AG04449 (cell line): ENCODE measurements around the gene SOX5.
"Not testable (repeated sequence)": the region's sequence is repeated elsewhere in the genome, so short reads cannot be mapped to it uniquely, and the experiment has no call there.

Source experiments
- CTCF ChIA-PET: fragments of 350-600 bp; formaldehyde crosslinking; extraction: SDS; loops from one replicate; lab custom pipeline; 2021; ENCODE audit warnings: antibody characterized with exemption; lab: Yijun Ruan, JAX
- POLR2A ChIA-PET: fragments of 400-600, 350-600 bp; formaldehyde crosslinking; extraction: SDS; loops from one replicate; lab custom pipeline; 2020; ENCODE audit warnings: antibody characterized with exemption, inconsistent platforms; lab: Yijun Ruan, JAX
- DNase-seq: peaks from one replicate; pipeline ENCODE4 v3.0.0-alpha.2; 2010; ENCODE audit warnings: low read depth, low spot score
- H3K4me3 ChIP-seq: 2 replicates; pipeline ENCODE4 v1.5.1; 2011; ENCODE audit warnings: low read depth, mild to moderate bottlenecking, control low read depth, low read length
- TF ChIP-seq, protein P1 (sequence below): IDR thresholded peaks from one replicate; pipeline ENCODE4 v1.5.1; 2011; ENCODE audit warnings: mild to moderate bottlenecking, moderate library complexity, low read length, control low read depth, inconsistent platforms; ENCODE audit not compliant: insufficient read depth; ENCODE audit errors: missing control alignments

Gene SOX5

GRCh38 chr12:23827353-23827752, 122.1 kb downstream of the SOX5 start:
- H3K4me3 ChIP-seq, result no peak overlapping the region
- TF ChIP-seq, protein P1, sequence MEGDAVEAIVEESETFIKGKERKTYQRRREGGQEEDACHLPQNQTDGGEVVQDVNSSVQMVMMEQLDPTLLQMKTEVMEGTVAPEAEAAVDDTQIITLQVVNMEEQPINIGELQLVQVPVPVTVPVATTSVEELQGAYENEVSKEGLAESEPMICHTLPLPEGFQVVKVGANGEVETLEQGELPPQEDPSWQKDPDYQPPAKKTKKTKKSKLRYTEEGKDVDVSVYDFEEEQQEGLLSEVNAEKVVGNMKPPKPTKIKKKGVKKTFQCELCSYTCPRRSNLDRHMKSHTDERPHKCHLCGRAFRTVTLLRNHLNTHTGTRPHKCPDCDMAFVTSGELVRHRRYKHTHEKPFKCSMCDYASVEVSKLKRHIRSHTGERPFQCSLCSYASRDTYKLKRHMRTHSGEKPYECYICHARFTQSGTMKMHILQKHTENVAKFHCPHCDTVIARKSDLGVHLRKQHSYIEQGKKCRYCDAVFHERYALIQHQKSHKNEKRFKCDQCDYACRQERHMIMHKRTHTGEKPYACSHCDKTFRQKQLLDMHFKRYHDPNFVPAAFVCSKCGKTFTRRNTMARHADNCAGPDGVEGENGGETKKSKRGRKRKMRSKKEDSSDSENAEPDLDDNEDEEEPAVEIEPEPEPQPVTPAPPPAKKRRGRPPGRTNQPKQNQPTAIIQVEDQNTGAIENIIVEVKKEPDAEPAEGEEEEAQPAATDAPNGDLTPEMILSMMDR, result no peak
- ChIA-PET POLR2A (no interaction called here), CTCF (no interaction called here)
- no peak for DNase-seq

GRCh38 chr12:23825124-23825523, 124.3 kb downstream of the SOX5 start:
- CTCF ChIA-PET, DNase-seq, POLR2A ChIA-PET, H3K4me3 ChIP-seq: not testable (repeated sequence)

GRCh38 chr12:23824358-23824757, 125.1 kb downstream of the SOX5 start:
- TF ChIP-seq, protein P1, result no peak
- H3K4me3 ChIP-seq, result no peak overlapping the region
- DNase-seq, result no peak
- ChIA-PET CTCF (no interaction called here), POLR2A (no interaction called here)

DNA sequence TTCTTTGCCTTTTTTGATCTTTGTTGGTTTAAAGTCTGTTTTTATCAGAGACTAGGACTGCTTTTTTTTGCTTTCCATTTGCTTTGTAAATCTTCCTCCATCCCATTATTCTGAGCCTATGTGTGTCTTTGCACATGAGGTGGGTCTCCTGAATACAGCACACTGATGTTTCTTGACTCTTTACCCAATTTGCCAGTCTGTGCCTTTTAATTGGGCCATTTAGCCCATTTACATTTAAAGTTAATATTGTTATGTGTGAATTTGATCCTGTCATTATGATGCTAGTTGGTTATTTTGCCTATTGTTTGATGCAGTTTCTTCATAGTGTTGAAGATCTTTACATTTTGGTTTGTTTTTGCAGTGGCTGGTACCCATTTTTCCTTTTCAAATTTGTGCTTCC, 126.6 kb downstream of the SOX5 start:
- H3K4me3 ChIP-seq, DNase-seq, POLR2A ChIA-PET, CTCF ChIA-PET: not testable (repeated sequence)

GRCh38 chr12:23817345-23817744, 132.1 kb downstream of the SOX5 start:
- ChIA-PET CTCF (no interaction called here), POLR2A (no interaction called here)
- H3K4me3 ChIP-seq, result no peak overlapping the region
- TF ChIP-seq, protein P1, result no peak
- DNase-seq, result no peak

GRCh38 chr12:23816394-23816851, 133.0 kb downstream of the SOX5 start:
- POLR2A ChIA-PET, result no interaction called here
- TF ChIP-seq, protein P1, result no peak
- H3K4me3 ChIP-seq, result no peak overlapping the region
- no peak for DNase-seq
- CTCF ChIA-PET, result no interaction called here

DNA sequence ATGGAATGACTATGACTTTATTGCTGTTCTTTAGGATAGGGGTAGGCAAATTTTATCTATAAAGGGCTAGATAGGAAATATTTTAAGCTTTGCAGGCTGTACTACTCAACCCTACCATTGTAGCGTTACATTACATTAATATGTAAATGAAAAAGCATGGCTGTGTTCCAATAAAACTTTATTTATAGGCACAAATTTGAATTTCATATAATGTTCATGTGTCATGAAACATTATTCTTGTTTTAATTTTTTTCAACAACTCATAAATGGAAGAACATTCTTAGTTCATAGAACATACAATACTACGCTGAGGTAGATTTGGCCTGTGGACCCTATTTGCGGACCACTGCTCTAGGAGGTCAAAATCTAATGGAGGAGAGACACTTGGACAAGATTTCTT, 133.7 kb downstream of the SOX5 start:
- TF ChIP-seq, protein P1, result no peak
- no peak for DNase-seq
- POLR2A ChIA-PET, result no interaction called here
- CTCF ChIA-PET, result no interaction called here
- H3K4me3 ChIP-seq, result no peak overlapping the region
